ENCODE data around the gene CRLF3. TPM values are rescaled to one million over a fixed set of nuclear protein-coding genes. Genes with fewer than 3 reads are reported as not detected.
A peak's percentile ranks its signal among the peaks of the same experiment; 100 is the strongest.
"Not testable (repeated sequence)": the region's sequence is repeated elsewhere in the genome, so short reads cannot be mapped to it uniquely, and the experiment has no call there.

CRLF3 gene
- total RNA-seq, 1 donor from 2014 or later: 17.9 TPM

- not testable (repeated sequence) for ATAC-seq
Observed at GRCh38 chr17:30814236-30814635, 10.3 kb downstream of the CRLF3 start.

GRCh38 chr17:30812218-30813177, 12.0 kb downstream of the CRLF3 start:
- peak; percentile 81 for ATAC-seq

- ATAC-seq: no peak
Observed at GRCh38 chr17:30809867-30810266, 14.6 kb downstream of the CRLF3 start.

- peak; percentile 34 for ATAC-seq
Observed at GRCh38 chr17:30808785-30809286, 15.7 kb downstream of the CRLF3 start.

GRCh38 chr17:30807896-30808295, 16.6 kb downstream of the CRLF3 start:
- ATAC-seq: no peak

- no peak for ATAC-seq
Observed at GRCh38 chr17:30805944-30806456, 18.5 kb downstream of the CRLF3 start.

GRCh38 chr17:30801671-30802070, 22.8 kb downstream of the CRLF3 start:
- no peak for ATAC-seq

- ATAC-seq: no peak
Observed at GRCh38 chr17:30796016-30796415, 28.5 kb downstream of the CRLF3 start.

- no peak for ATAC-seq
Observed at GRCh38 chr17:30794372-30794771, 30.1 kb downstream of the CRLF3 start.

- ATAC-seq: no peak
Observed at GRCh38 chr17:30793282-30793977, 31.1 kb downstream of the CRLF3 start.

- no peak for ATAC-seq
Observed at GRCh38 chr17:30790279-30790678, 34.2 kb downstream of the CRLF3 start.

GRCh38 chr17:30788918-30789317, 35.6 kb downstream of the CRLF3 start:
- no peak for ATAC-seq

- no peak for ATAC-seq
Observed at GRCh38 chr17:30782206-30782605, 42.3 kb downstream of the CRLF3 start.

- ATAC-seq: no peak
Observed at GRCh38 chr17:30780343-30780742, 44.1 kb downstream of the CRLF3 start.

- ATAC-seq: not testable (repeated sequence)
Observed at GRCh38 chr17:30768771-30769170, 55.7 kb downstream of the CRLF3 start.

GRCh38 chr17:30767641-30768404, 56.7 kb downstream of the CRLF3 start:
- ATAC-seq: peak; percentile 70

GRCh38 chr17:30761060-30761459, 63.4 kb downstream of the CRLF3 start:
- ATAC-seq: no peak

- not testable (repeated sequence) for ATAC-seq
Observed at GRCh38 chr17:30753291-30753690, 71.2 kb downstream of the CRLF3 start.

GRCh38 chr17:30750982-30751381, 73.5 kb downstream of the CRLF3 start:
- not testable (repeated sequence) for ATAC-seq

GRCh38 chr17:30747621-30748020, 76.9 kb downstream of the CRLF3 start:
- not testable (repeated sequence) for ATAC-seq

- not testable (repeated sequence) for ATAC-seq
Observed at GRCh38 chr17:30742669-30743068, 81.8 kb downstream of the CRLF3 start.

GRCh38 chr17:30736371-30736770, 88.1 kb downstream of the CRLF3 start:
- not testable (repeated sequence) for ATAC-seq

Data from esophagus mucosa (tissue), 1 donor.